ENCODE measurements around the gene PTCD1. TPM values are rescaled to one million over a fixed set of nuclear protein-coding genes. Genes with fewer than 3 reads are reported as not detected.
"Not testable (repeated sequence)": the region's sequence is repeated elsewhere in the genome, so short reads cannot be mapped to it uniquely, and the experiment has no call there.

The PTCD1 gene
- total and polyA plus RNA-seq, 10 donors = 2.1 to 17.5 (median 5.3) TPM

- intact Hi-C loops (cut with DNase I; ENCODE audit: low total_unique reads) = no loop called here
- no peak for DNase-seq
- Histone ChIP-seq H3K4me1 (peaks cover 13 to 63% (median 40%) of the 10 kb centered on the region in 6 donors), H3K27ac (peak overlapping the region; percentile 80 to 94 (median 86)), H3K36me3 (peaks cover 0 to 37% (median 22%) of the 10 kb centered on the region in 6 donors), H3K9me3 (no peaks in the 10 kb centered on the region), H3K27me3 (replicated peaks in 1 of 7) (no peaks in the 10 kb centered on the region), H3K4me3 (peak overlapping the region; percentile 78 to 99 (median 96))
- TF ChIP-seq POLR2AphosphoS5 (IDR thresholded peaks at IDR 0.05) (no peak), POLR2A (IDR thresholded peaks at IDR 0.05) (no peak), CTCF (IDR thresholded peaks at IDR 0.05 in 8 of 11, conservative IDR thresholded peaks at IDR 0.05 in 3 of 11) (no peak)
- WGBS, 5 donors = 18 to 25% (median 19%) methylated on average over 19 to 20 of the region's 20 CpGs
Measured at GRCh38 chr7:99437946-99438572, 539 bp downstream of the PTCD1 start.

- no peak for DNase-seq
- Histone ChIP-seq H3K36me3 (peaks cover 3 to 73% (median 63%) of the 10 kb centered on the region in 6 donors), H3K27me3 (replicated peaks in 1 of 7) (no peaks in the 10 kb centered on the region), H3K27ac (no peak overlapping the region), H3K4me1 (peaks cover 0 to 21% (median 13%) of the 10 kb centered on the region in 6 donors), H3K4me3 (no peak overlapping the region), H3K9me3 (no peaks in the 10 kb centered on the region)
- no peak for TF ChIP-seq POLR2A (IDR thresholded peaks at IDR 0.05)
- TF ChIP-seq POLR2AphosphoS5 (IDR thresholded peaks at IDR 0.05) = no peak
- TF ChIP-seq CTCF (IDR thresholded peaks at IDR 0.05 in 8 of 11, conservative IDR thresholded peaks at IDR 0.05 in 3 of 11) = no peak
- intact Hi-C loops (cut with DNase I; ENCODE audit: low total_unique reads) = no loop called here
- WGBS, 5 donors = 96 to 98% (median 97%) methylated on average over 9 of the region's 9 CpGs
Measured at GRCh38 chr7:99433158-99433557, 5.4 kb downstream of the PTCD1 start.

- H3K9me3 ChIP-seq; H3K4me3 ChIP-seq; intact Hi-C loops (cut with DNase I; ENCODE audit: low total_unique reads); H3K27me3 ChIP-seq (replicated peaks in 1 of 7); H3K4me1 ChIP-seq; H3K27ac ChIP-seq; DNase-seq: not testable (repeated sequence)
- peaks cover 3 to 82% (median 63%) of the 10 kb centered on the region in 6 donors for H3K36me3 ChIP-seq
- WGBS, 5 donors = 91 to 95% (median 93%) methylated on average over 13 of the region's 13 CpGs
Measured at GRCh38 chr7:99431756-99432540, 6.7 kb downstream of the PTCD1 start.

GRCh38 chr7:99429756-99430155 is 8.8 kb downstream of the PTCD1 start:
- intact Hi-C loops (cut with DNase I; ENCODE audit: low total_unique reads) = no loop called here
- H3K4me1 ChIP-seq = no peaks in the 10 kb centered on the region
- TF ChIP-seq CTCF (IDR thresholded peaks at IDR 0.05 in 8 of 11, conservative IDR thresholded peaks at IDR 0.05 in 3 of 11) (no peak), POLR2A (IDR thresholded peaks at IDR 0.05) (no peak), POLR2AphosphoS5 (IDR thresholded peaks at IDR 0.05) (no peak)
- peaks cover 3 to 94% (median 68%) of the 10 kb centered on the region in 6 donors for H3K36me3 ChIP-seq
- H3K9me3 ChIP-seq = no peaks in the 10 kb centered on the region
- H3K27me3 ChIP-seq (replicated peaks in 1 of 7) = no peaks in the 10 kb centered on the region
- 88 to 96% (median 92%) methylated on average over 1 to 8 of the region's 8 CpGs for WGBS, 5 donors
- no peak for DNase-seq
- no peak overlapping the region for H3K27ac ChIP-seq
- no peak overlapping the region for H3K4me3 ChIP-seq

All from spleen (tissue), 11 donors.